Measurements from ENCODE around the gene FAAP24. TPM values are rescaled to one million over a fixed set of nuclear protein-coding genes. Genes with fewer than 3 reads are reported as not detected.

FAAP24 gene
- total and polyA plus RNA-seq, 2 of the 8 experiments (the other 6 are each of a cell fraction or from before 2014, with no cell fraction given): 3.3 to 4.2 TPM

DNA sequence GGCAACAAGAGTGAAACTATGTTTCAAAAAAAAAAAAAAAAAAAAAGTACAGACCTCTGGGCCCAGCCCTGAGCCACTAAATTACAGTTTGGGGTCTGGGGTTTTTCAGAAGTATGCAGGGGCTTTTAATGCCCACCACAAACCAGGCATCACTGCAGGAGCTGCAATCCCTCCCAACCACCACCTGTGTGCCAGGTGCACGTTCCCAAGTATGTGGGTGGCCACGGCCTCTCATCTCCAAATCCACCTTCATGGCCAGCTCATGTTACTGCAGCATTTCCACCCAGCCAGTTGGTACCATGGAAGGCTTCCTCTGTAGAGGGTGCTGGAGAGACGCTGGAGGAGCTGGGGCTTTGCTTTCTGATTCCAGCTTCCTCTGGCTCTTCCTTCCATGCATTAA is 26.8 kb upstream of the FAAP24 start:
- DNase-seq (ENCODE audit: low read depth in 1 of 2, low spot score in 2 of 2) (no peak), FAIRE-seq (no peak)
- Histone ChIP-seq H3K9me3 (ENCODE audit: insufficient read depth in 2 of 2, low read depth in 1 of 2, low read length in 1 of 2) (no peaks in the 10 kb centered on the region), H3K27me3 (replicated peaks in 1 of 4; ENCODE audit: control insufficient read depth in 3 of 4, extremely low read depth in 1 of 4, insufficient read depth in 3 of 4, low read length in 3 of 4) (no peaks in the 10 kb centered on the region), H3K23me2 (ENCODE audit: low read depth, low read length) (no peaks in the 10 kb centered on the region), H3K79me2 (ENCODE audit: control insufficient read depth in 1 of 2, insufficient read depth in 2 of 2, low read length in 2 of 2) (no peaks in the 10 kb centered on the region), H4K91ac (replicated peaks; ENCODE audit: insufficient read length, low read length) (no peak overlapping the region), H4K5ac (ENCODE audit: insufficient read length, low read depth, low read length) (no peak overlapping the region), H3K56ac (replicated peaks; ENCODE audit: insufficient read length, low read depth, low read length) (no peak overlapping the region), H3K4me3 (ENCODE audit: extremely low read depth in 1 of 4, insufficient read depth in 2 of 4, low read depth in 3 of 4, low read length in 4 of 4) (no peak overlapping the region), H4K20me1 (replicated peaks in 1 of 2; ENCODE audit: control insufficient read depth in 1 of 2, insufficient read depth in 2 of 2, low read length in 2 of 2) (no peaks in the 10 kb centered on the region), H2BK5ac (ENCODE audit: low read depth, low read length) (no peak overlapping the region), H3K4me2 (ENCODE audit: insufficient read depth in 1 of 2, low read depth in 2 of 2, low read length in 2 of 2) (no peak overlapping the region), H2AK5ac (ENCODE audit: low read depth, low read length) (no peak overlapping the region), H3K9ac (replicated peaks in 1 of 4; ENCODE audit: extremely low read depth in 1 of 4, low read depth in 3 of 4, low read length in 3 of 4) (no peak overlapping the region), H2BK20ac (ENCODE audit: low read length) (no peak overlapping the region), H3K36me3 (ENCODE audit: control insufficient read depth in 2 of 4, insufficient read depth in 4 of 4, low read length in 3 of 4) (peaks cover 0 to 24% (median 6%) of the 10 kb centered on the region in 4 experiments; a peak in 5 of 8 replicates), H3K79me1 (ENCODE audit: low read depth, low read length) (no peaks in the 10 kb centered on the region), H4K8ac (ENCODE audit: extremely low read depth, insufficient read depth, low read length) (no peak overlapping the region), H3K27ac (ENCODE audit: low read depth, low read length) (no peak overlapping the region), H3K18ac (ENCODE audit: extremely low read depth, low read length) (no peak overlapping the region), H3K4ac (replicated peaks; ENCODE audit: insufficient read length, low read depth, low read length) (no peak overlapping the region), H2BK12ac (ENCODE audit: low read depth, low read length) (no peak overlapping the region), H3K4me1 (replicated peaks in 1 of 4; ENCODE audit: control insufficient read depth in 3 of 4, insufficient read depth in 4 of 4, low read length in 3 of 4) (no peaks in the 10 kb centered on the region), H2BK15ac (ENCODE audit: low read length) (no peak overlapping the region), H2AFZ (ENCODE audit: low read length) (no peak overlapping the region), H3K23ac (ENCODE audit: insufficient read length) (no peak overlapping the region), H3K14ac (ENCODE audit: insufficient read length) (no peak overlapping the region), H2BK120ac (replicated peaks; ENCODE audit: low read depth, low read length) (no peak overlapping the region)
- WGBS, 2 experiments (ENCODE audit: extremely low coverage in 1 of 2, insufficient coverage in 1 of 2, insufficient read length in 1 of 2, insufficient replicate concordance in 2 of 2, low coverage in 1 of 2, low lambda C conversion rate in 2 of 2, missing lambda C conversion rate in 1 of 2): 88% methylated on average over 3 of the region's 3 CpGs; no CpG with 5 or more reads in 1 of the 2 experiments
- POLR2A ChIA-PET (ENCODE audit: partially characterized antibody): no interaction called here
- CTCF ChIA-PET (ENCODE audit: partially characterized antibody): interaction anchor here (0.6 to 1.7 kb wide), 7 partner anchors 10 to 274 kb away, joined by 3 to 8 read pairs (median 3); no protein-coding TSS in a partner anchor
